ENCODE data around the gene ABTB2.
A peak's percentile ranks its signal among the peaks of the same experiment; 100 is the strongest.

Gene ABTB2

GRCh38 chr11:34154059-34154875 lies 203.5 kb downstream of the ABTB2 start:
- Histone ChIP-seq H3K9ac (ENCODE audit: low read depth, low read length, poor library complexity) (no peak overlapping the region), H3K4me3 (ENCODE audit: low read length in 2 of 2) (no peak overlapping the region), H4K8ac (ENCODE audit: low read depth, low read length) (no peak overlapping the region), H2AK5ac (ENCODE audit: low read depth, low read length) (peak overlapping the region; percentile 35), H3K4me1 (ENCODE audit: control insufficient read depth in 2 of 2, insufficient read depth in 1 of 2, low read depth in 1 of 2, low read length in 2 of 2) (peaks cover 0 to 6% of the 10 kb centered on the region in 2 donors), H2BK15ac (ENCODE audit: low read length) (no peak overlapping the region), H3K27me3 (ENCODE audit: control insufficient read depth in 3 of 3, insufficient read depth in 3 of 3, low read depth in 1 of 3, low read length in 3 of 3) (no peaks in the 10 kb centered on the region), H3K4me2 (ENCODE audit: insufficient read depth, low read length, poor library complexity, severe bottlenecking) (no peak overlapping the region), H4K91ac (ENCODE audit: low read depth, low read length, poor library complexity) (peak overlapping the region; percentile 35), H3K23ac (ENCODE audit: low read depth, low read length, poor library complexity) (peak overlapping the region; percentile 85), H2BK12ac (ENCODE audit: low read length) (no peak overlapping the region), H3K9me3 (replicated peaks in 1 of 2; ENCODE audit: control insufficient read depth in 2 of 2, insufficient read depth in 1 of 2, low read depth in 1 of 2, low read length in 2 of 2) (no peaks in the 10 kb centered on the region), H3K27ac (replicated peaks; ENCODE audit: low read length) (no peak overlapping the region), H2BK120ac (ENCODE audit: low read depth, low read length) (no peak overlapping the region), H3K36me3 (replicated peaks in 1 of 2; ENCODE audit: control insufficient read depth in 2 of 2, insufficient read depth in 2 of 2, low read length in 2 of 2) (peaks cover 4 to 90% of the 10 kb centered on the region in 2 donors), H2BK5ac (ENCODE audit: low read length) (no peak overlapping the region), H3K4ac (ENCODE audit: low read length) (no peak overlapping the region), H3K14ac (ENCODE audit: low read length) (peak overlapping the region; percentile 63), H3K18ac (ENCODE audit: low read length) (peak overlapping the region; percentile 53), H2AFZ (ENCODE audit: low read length) (no peak overlapping the region), H3K79me1 (ENCODE audit: low read depth, low read length) (no peaks in the 10 kb centered on the region)
- no peak for DNase-seq (ENCODE audit: low spot score)
- no CpG with 5 or more reads among the region's 16 CpGs for WGBS, 2 donors (ENCODE audit: extremely low coverage in 2 of 2, insufficient read length in 2 of 2, insufficient replicate concordance in 1 of 2)

GRCh38 chr11:34151916-34152845 lies 205.6 kb downstream of the ABTB2 start:
- WGBS, 2 donors (ENCODE audit: extremely low coverage in 2 of 2, insufficient read length in 2 of 2, insufficient replicate concordance in 1 of 2): no CpG with 5 or more reads among the region's 18 CpGs
- no peak overlapping the region for H4K91ac ChIP-seq (ENCODE audit: low read depth, low read length, poor library complexity)
- H3K4me1 ChIP-seq (ENCODE audit: control insufficient read depth in 2 of 2, insufficient read depth in 1 of 2, low read depth in 1 of 2, low read length in 2 of 2): peaks cover 0 to 22% of the 10 kb centered on the region in 2 donors
- no peak overlapping the region for H3K18ac ChIP-seq (ENCODE audit: low read length)
- no peak overlapping the region for H2BK15ac ChIP-seq (ENCODE audit: low read length)
- H2AFZ ChIP-seq (ENCODE audit: low read length): no peak overlapping the region
- no peak overlapping the region for H2BK5ac ChIP-seq (ENCODE audit: low read length)
- H4K8ac ChIP-seq (ENCODE audit: low read depth, low read length): no peak overlapping the region
- no peaks in the 10 kb centered on the region for H3K9me3 ChIP-seq (replicated peaks in 1 of 2; ENCODE audit: control insufficient read depth in 2 of 2, insufficient read depth in 1 of 2, low read depth in 1 of 2, low read length in 2 of 2)
- no peaks in the 10 kb centered on the region for H3K27me3 ChIP-seq (ENCODE audit: control insufficient read depth in 3 of 3, insufficient read depth in 3 of 3, low read depth in 1 of 3, low read length in 3 of 3)
- H2BK12ac ChIP-seq (ENCODE audit: low read length): no peak overlapping the region
- H3K27ac ChIP-seq (replicated peaks; ENCODE audit: low read length): no peak overlapping the region
- H3K4me2 ChIP-seq (ENCODE audit: insufficient read depth, low read length, poor library complexity, severe bottlenecking): no peak overlapping the region
- no peak overlapping the region for H2AK5ac ChIP-seq (ENCODE audit: low read depth, low read length)
- H2BK120ac ChIP-seq (ENCODE audit: low read depth, low read length): no peak overlapping the region
- no peak overlapping the region for H3K14ac ChIP-seq (ENCODE audit: low read length)
- no peak for DNase-seq (ENCODE audit: low spot score)
- peak overlapping the region; percentile 50 for H3K9ac ChIP-seq (ENCODE audit: low read depth, low read length, poor library complexity)
- no peak overlapping the region for H3K4ac ChIP-seq (ENCODE audit: low read length)
- H3K4me3 ChIP-seq (ENCODE audit: low read length in 2 of 2): peak overlapping the region in 1 of 2 donors; percentile 22
- H3K23ac ChIP-seq (ENCODE audit: low read depth, low read length, poor library complexity): peak overlapping the region; percentile 75
- peaks cover 8 to 84% of the 10 kb centered on the region in 2 donors for H3K36me3 ChIP-seq (replicated peaks in 1 of 2; ENCODE audit: control insufficient read depth in 2 of 2, insufficient read depth in 2 of 2, low read length in 2 of 2)
- H3K79me1 ChIP-seq (ENCODE audit: low read depth, low read length): no peaks in the 10 kb centered on the region

- Histone ChIP-seq H3K23ac (ENCODE audit: low read depth, low read length, poor library complexity) (no peak overlapping the region), H4K91ac (ENCODE audit: low read depth, low read length, poor library complexity) (no peak overlapping the region), H4K8ac (ENCODE audit: low read depth, low read length) (no peak overlapping the region), H3K27ac (replicated peaks; ENCODE audit: low read length) (no peak overlapping the region), H3K4me3 (ENCODE audit: low read length in 2 of 2) (no peak overlapping the region), H3K14ac (ENCODE audit: low read length) (no peak overlapping the region), H2BK12ac (ENCODE audit: low read length) (no peak overlapping the region), H3K36me3 (replicated peaks in 1 of 2; ENCODE audit: control insufficient read depth in 2 of 2, insufficient read depth in 2 of 2, low read length in 2 of 2) (peaks cover 11 to 90% of the 10 kb centered on the region in 2 donors), H3K9ac (ENCODE audit: low read depth, low read length, poor library complexity) (no peak overlapping the region), H3K9me3 (replicated peaks in 1 of 2; ENCODE audit: control insufficient read depth in 2 of 2, insufficient read depth in 1 of 2, low read depth in 1 of 2, low read length in 2 of 2) (no peaks in the 10 kb centered on the region), H2BK15ac (ENCODE audit: low read length) (no peak overlapping the region), H3K4me1 (ENCODE audit: control insufficient read depth in 2 of 2, insufficient read depth in 1 of 2, low read depth in 1 of 2, low read length in 2 of 2) (peaks cover 0 to 22% of the 10 kb centered on the region in 2 donors), H3K18ac (ENCODE audit: low read length) (no peak overlapping the region), H2AFZ (ENCODE audit: low read length) (no peak overlapping the region), H2BK5ac (ENCODE audit: low read length) (no peak overlapping the region), H2AK5ac (ENCODE audit: low read depth, low read length) (no peak overlapping the region), H2BK120ac (ENCODE audit: low read depth, low read length) (no peak overlapping the region), H3K79me1 (ENCODE audit: low read depth, low read length) (no peaks in the 10 kb centered on the region), H3K4me2 (ENCODE audit: insufficient read depth, low read length, poor library complexity, severe bottlenecking) (no peak overlapping the region), H3K4ac (ENCODE audit: low read length) (no peak overlapping the region), H3K27me3 (ENCODE audit: control insufficient read depth in 3 of 3, insufficient read depth in 3 of 3, low read depth in 1 of 3, low read length in 3 of 3) (no peaks in the 10 kb centered on the region)
- WGBS, 2 donors (ENCODE audit: extremely low coverage in 2 of 2, insufficient read length in 2 of 2, insufficient replicate concordance in 1 of 2): no CpG with 5 or more reads among the region's 5 CpGs
- no peak for DNase-seq (ENCODE audit: low spot score)
Measured at GRCh38 chr11:34151166-34151565, 206.6 kb downstream of the ABTB2 start.
